ENCODE results near the gene MOBP.

The MOBP gene

DNA sequence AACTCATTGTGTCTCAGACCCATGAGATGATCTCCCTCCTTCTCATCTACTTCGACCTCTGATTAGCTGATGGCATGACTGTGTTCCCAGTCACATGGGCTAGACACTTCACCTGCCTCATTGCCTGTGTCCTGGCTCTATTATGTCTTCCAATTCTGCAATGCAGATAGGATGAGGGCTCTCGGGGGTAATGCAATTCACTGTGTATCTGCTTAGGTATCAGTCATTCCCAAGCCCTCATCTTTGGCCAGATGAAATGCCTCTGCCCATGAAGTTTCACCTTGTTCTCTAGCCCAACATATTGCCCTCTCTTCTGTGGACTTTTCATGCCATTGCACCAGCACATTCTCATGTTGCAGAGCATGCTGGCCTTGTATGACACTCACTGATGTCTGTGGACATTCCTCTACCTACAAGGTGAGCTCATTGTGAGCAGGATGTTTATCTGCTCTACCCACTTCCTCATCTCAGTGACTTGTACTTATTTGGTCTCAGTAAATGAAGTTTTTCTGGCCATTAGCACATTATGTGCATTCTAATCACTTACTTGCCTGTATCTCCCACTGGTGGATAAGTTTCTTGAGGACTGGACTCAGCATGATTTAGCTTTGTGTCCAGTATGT is 32.3 kb downstream of the MOBP start:
- DNase-seq (ENCODE audit: low read depth) = no peak

DNA sequence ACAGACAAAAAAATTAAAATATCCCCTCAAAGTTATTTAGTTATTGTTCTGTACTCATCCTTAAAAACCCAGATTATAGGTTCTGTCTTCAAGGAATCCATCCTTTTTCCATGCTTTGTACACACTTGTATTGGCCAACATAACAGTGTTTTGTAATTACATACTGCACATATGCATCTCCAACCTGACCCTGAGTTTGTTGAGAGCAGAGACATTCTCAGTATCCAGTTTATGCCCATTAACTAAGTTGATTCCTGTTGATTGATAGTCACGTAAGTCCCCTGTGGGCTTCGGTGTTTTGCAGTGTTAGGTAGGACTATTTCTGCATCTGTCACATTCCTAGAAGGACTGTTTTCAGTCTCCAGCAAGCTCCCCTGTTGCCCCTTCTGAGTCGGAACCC is 33.6 kb downstream of the MOBP start:
- DNase-seq (ENCODE audit: low read depth) = no peak

DNA sequence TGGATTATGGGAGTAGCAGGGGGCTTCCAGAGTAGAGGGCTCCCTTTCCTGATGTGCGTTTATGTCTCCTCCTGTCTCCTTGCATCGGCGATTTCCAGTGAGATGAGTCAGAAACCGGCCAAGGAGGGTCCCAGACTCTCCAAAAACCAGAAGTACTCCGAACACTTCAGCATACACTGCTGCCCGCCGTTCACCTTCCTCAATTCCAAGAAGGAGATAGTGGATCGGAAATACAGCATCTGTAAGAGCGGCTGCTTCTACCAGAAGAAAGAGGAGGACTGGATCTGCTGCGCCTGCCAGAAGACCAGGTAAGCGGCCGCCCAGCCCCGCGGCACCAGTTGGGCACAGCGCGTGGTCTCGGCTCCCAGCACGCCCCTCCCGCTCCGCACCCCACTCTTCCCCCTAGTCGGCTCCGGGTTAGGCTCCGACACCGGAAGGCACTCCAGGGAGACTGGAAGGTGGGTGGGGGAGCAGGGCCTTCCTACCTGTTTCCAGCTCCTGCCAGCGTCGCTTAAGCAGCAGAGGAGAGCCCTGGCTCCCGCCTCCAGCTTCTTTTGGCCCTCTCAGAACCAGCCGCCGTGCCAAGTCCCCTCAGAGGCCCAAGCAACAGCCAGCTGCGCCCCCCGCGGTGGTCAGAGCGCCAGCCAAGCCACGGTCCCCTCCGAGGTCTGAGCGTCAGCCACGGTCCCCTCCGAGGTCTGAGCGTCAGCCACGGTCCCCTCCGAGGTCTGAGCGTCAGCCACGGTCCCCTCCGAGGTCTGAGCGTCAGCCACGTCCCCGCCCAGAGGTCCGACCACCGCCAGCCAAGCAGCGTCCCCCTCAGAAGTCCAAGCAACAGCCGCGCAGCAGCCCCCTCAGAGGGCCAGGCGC is 34.7 kb downstream of the MOBP start:
- DNase-seq (ENCODE audit: low read depth) = no peak

DNA sequence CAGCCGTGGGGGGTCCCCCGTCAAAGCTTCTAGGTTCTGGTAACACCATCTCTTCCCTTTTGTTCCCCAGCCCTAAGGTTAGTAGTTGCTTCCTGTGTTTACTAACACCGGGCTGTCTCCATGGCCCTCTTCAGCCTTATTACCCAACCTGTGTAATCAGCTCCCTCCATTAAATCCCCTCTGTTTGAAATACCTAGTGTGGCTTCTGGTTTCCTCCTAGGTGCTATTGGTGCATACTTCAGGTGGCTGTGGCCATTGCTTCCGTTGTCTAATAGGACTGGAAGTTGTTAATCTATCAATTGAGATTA is 35.3 kb downstream of the MOBP start:
- DNase-seq (ENCODE audit: low read depth) = no peak

DNA sequence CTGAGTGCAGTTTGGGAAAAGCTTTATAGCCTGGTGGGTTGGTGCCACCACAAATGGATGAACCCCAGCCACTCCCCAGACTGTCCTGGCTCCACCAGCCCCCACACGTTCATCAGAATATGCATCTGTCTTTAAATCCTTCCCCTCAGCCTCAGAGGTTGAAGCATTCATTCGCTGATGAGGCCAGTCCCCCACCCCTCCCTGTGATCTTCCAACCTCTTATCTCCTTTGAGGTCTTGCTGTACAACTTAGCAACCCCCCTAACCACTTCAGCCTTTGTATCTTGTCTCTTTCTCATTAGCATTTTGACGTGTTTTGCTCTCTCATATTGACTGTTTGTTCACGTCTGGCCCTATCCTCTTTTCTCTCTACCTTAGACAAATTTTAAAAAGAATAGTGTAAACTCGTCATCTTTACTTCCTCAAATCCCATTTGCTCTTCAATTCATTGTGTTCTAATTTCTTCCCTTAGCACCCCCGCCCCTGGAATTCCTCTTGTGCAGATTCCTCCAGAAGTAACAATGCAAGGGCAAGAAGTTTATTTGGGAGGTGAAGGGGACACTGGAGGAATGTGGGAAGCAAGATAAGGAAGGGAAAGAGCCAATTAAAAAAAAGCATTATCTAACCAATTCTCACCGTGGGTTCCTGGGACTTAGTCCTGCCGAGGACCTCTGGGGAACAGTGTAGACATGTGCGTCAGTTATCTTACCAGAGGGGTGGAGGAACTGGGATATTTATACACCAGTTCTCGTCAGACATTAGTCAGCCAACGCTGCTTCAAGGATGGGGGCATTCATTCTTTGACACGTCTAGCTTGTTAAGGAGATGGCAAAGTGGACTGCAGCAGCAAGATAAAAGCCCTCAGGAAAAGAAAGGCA is 38.6 kb downstream of the MOBP start:
- DNase-seq (ENCODE audit: low read depth) = no peak

DNA sequence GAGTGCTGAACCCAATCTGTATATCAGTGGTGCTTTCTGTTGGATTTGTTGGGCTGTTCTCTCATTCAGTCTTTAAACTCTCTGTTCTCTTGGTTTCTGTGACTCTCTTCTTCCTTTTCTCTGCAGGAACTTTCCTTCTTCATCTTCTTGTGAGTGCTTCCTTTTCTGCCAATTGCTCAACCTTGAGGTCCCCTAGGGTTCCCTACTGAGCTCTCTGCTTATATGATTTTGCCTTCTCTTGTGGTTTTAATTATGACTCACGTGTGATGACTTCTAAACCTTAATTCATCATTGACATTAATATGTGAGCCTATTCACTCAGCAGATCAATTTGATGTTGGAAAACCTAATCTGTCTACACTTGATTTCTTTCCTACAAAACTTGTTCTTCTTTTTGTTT is 39.4 kb downstream of the MOBP start:
- no peak for DNase-seq (ENCODE audit: low read depth)

DNA sequence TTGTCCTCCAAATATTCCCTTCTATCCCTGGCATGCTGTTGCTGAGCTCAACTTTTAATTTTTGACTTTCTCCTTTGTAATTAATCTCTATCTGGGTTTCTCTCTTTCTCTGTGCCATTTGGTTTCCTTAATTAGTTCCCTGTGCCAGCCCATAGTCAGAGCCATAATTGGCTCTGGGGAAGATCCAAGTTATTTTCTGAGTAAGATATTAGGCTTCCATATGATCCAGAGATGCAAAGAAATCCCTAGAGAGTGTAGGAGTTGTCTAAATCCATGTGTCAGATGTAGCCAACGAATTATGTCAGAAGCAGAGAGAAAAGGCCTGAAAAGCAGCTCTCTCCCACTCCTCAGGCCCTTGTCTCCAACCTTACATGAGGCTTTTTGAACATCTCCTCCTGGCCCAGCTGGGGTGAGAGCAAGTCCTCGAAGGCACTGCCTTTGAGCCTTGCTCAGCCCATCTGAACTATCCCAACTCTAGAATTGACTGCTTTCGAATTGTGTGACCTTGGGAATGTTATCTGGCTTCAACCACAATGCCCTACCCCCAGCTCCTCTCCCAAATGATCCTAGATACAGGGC is 46.4 kb downstream of the MOBP start:
- DNase-seq (ENCODE audit: low read depth) = no peak

DNA sequence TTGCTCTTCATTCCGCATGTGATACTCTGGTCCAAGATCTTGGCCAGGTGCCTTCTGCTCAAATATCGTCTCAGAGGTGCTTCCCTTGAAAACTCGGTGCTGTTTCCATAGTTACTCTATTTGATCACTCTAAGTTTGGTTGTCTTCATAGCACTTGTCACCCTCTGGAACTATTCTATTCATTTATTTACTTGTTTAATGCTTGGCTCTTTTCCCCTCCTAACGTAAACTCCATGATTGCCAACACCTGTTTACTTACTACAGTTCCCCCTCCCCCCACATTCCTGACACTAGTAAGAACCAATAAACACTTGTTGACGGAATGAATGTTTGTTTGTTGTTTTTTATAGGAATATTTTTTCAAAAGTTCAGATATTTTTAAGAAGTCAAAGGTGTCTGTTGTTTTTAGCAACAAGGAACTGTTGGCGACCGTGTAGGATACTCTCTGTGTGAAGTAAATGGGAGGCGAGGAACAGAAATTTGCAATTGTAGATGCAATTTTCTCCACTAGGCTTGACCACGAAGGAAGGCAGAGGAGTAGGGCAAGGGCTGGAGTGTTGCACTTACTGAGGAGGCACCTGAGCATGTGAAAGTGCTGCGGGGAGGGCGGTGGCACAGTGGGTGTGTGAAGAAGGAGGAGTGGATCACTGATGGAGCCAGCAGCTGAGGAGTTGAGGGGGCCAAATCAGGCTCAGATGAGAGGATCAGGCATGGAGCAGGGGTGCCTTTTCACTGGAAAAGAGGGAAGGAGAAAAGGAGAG is 48.4 kb downstream of the MOBP start:
- DNase-seq (ENCODE audit: low read depth) = no peak

DNA sequence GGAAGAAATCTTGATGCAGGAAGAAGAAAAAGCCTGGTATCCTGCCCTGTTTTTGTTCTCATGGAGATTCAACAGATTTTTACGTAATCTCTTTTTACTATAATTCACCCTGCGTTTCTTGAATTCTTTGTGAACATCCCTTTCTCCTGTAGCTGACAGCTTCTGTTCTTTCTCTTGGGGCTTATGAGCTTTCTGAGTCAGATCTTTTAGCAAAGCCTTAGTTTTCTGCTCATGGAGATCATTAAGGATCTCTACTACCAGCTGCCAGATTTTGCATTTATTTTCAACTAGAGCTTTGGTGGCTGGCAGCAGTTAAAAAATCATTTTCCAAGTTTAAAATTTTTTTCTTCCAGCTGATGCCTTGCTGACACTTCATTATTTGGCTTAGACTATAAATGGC is 51.6 kb downstream of the MOBP start:
- no peak for DNase-seq (ENCODE audit: low read depth)

DNA sequence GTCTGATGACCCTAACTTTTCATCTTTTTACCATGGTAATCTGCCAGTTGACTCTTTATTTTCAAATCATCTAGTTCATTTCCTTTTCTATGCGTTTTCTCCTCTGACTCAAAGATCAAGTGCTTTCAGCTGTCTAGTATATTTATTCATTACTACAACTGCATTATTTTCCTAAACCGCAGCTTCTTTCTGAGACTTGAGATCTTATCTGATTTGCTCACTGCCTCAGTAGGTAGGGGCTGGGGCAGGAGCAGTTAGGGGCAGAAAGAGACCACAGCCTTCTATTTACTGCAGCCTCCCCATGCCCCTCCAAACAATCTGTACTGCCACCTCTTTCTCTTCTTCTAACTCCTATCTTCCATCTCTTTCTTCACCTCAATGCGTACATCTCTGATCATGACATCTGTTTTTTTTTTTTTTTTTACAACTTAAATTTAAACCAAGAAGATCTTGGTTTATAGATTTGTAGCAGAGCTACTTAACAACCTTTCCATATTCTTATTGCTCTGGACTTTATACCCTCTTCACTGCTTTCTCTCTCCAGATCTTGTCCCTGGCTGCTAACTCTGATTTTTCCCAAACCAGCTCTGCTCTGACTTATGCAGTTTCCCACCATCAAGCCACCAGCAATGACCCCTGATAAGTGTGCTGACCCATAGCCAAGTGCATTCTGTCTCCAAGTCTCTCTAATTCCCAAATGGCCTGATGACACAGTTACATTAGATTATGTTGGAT is 52.2 kb downstream of the MOBP start:
- DNase-seq (ENCODE audit: low read depth) = no peak

DNA sequence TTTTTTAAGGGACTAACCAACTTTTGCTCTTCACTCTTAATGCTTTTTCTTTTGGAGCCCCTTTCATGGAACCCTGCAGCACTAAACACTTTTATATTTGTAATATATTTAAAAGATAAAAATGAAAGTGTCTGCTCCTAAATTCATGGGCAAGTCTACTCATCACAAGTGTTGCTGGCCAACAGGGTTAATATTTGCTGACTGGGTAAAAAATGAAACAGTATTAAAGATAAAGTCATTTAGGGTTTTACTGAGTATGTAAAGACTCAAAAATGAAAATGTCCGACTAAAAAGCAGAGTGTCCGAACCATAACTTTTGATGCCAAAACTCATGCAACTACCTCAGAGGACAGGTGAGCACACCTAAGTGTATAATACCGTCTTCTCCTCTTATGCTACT is 54.0 kb downstream of the MOBP start:
- DNase-seq (ENCODE audit: low read depth) = no peak

DNA sequence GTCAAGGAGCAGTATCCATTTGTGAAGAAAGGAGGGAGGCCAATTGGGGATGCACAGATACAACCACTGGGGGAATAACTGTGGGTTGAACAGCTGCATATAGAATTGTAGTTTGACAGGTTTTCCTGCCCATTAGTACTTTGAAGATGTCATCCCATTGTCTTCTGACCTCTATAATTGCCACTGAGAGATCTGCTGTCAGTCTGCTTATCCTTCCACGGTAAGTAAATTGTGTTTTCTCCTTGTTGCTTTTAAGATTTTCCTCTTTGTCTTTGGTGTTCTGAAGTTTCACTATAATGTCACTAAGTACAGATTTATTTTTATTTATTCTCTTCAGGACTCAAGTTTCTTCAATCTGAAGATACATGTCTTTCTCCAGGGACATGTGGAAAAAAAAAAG is 56.6 kb downstream of the MOBP start:
- no peak for DNase-seq (ENCODE audit: low read depth)

DNA sequence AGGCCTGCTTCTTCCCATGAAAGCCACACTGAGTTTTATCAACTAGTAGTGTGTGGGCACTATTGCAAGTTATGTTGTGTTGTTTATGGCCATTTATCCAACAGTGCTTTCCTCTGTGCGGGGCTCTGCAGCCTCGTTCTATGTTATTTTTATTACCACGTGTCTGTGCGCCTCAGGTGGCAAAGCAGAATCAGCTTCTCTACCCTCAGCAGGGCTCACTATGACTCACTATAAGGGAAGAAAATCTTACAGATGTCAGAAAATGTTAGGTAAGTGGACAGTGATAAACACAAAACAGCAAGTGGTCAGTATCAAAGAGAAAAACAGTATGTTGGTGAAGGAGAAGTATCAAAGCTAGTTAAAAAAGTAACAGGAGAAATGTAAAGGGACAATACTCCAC is 61.4 kb downstream of the MOBP start:
- no peak for DNase-seq (ENCODE audit: low read depth)

DNA sequence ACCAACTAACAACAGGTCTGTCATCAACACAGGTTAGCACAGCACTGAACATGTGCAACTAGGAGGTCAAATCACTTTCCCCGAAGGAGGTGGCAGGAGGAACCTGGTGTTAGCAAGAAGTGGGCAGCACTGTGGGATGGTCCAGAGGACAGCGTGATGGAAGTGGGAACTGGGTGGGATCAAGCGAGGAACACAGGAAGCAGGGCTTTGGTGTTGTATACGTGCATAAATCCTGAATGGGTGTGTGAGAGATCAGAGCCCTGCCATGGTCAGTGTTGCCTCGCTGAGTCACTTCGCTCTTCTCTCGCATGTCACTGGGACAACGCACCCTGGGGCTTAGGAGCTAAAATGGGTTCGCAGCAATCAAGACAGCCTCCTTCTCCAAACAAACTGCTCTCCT is 62.1 kb downstream of the MOBP start:
- no peak for DNase-seq (ENCODE audit: low read depth)

DNA sequence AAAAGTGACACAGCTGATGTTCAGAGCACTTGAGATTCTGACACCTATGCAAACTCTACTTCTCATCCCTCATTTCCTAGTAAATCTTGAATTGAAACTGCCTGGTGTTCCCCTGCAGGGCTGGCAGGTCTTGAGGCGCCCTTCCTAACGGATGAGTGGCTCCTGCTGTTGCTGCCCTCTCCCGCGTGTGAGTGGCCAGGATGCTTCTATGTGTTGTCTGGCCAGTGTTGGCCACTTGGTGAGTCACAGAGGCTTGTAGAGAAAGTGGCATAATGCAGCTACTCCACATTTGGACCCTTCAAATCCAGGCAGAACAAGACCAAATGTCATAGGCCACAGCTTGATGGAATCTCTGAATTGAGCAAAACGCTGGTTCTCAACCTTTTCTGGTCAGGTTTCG is 63.6 kb downstream of the MOBP start:
- no peak for DNase-seq (ENCODE audit: low read depth)

DNA sequence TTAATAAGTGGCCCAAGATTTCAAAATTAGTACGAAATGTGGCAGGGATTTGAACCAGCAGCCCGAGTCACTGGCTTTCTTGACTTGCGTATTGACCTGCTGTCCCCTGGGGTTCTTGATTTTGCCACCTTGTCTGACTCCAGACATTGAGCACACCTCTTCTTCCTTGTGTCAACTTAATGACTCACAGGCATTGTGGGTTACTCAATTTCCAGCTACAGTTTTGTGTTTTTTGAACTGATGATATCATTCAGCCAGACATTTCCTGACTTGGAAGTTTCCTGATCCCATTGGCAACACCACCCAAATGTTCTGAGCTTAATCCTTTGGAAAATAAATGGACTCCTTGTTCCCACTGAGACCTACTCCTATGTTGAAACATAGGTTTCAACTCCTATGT is 64.2 kb downstream of the MOBP start:
- DNase-seq (ENCODE audit: low read depth) = no peak

DNA sequence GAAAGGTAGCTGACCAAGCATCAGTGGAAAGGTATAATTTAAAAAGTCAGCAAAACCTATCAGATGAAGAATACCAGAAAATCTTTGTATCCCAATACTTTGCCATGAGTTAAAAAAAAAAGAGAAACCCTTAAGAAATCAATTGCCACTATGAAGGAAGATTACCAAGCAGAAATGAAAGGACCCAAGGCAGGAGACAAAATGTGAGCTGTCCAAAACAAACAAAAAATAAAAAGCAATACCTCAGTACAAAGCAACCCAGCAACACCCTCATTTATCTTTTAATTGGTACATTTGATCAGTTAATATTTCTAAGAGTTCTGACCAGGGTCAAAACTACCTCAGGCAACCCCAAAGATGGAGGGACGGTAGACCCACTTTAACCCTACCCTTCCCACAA is 65.3 kb downstream of the MOBP start:
- no peak for DNase-seq (ENCODE audit: low read depth)

DNA sequence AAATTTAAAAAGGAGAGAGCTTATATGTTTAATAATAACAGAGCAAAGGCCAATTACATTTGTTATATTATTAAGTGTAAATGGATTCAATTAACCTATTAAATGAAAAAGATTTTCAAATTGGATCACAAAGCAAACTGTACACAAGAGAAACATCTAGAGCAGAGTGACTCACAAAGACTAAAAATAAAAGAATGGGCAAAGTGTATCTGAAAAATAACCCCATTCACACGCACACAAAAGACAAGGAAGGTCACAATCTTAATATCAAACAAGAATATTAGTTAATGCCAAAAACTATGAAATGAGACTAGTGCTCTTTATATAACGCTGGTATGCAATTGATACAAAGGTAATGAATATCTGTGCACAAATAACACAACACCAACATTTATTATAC is 65.7 kb downstream of the MOBP start:
- no peak for DNase-seq (ENCODE audit: low read depth)

DNA sequence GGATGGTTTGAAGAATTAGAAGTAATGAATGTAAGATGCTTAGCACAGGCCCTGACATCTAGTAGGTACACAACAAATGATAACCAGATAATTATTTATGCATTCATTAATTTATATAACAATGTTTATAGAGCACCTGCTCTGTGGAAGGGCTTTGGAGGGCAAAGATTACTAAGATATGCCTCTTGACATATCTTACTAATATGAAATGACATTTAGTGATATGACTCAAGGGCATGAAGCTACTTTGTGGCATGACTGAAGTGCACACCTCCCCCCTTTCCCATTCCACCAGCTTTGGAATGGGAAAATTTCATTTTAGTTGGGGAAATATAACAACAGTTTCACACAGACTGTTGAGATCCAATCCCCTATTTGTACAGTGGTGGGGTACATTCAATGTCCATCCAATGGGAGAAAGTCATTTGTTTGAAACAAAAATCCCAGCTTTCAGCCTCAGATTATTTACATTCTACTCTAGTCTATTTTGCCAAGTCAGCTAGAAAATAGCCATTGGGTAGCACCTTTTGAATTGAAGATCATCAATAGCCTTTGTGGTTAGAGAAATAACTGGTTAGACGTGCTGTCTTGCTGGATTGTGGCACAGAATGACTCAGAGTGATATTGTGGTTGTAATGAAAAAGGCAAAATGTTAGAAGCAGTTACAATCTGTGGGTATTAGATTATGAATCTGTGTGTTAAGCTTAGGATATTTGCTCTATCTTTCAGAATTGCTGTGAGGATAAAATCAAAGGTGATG is 72.9 kb downstream of the MOBP start:
- DNase-seq (ENCODE audit: low read depth) = no peak

DNA sequence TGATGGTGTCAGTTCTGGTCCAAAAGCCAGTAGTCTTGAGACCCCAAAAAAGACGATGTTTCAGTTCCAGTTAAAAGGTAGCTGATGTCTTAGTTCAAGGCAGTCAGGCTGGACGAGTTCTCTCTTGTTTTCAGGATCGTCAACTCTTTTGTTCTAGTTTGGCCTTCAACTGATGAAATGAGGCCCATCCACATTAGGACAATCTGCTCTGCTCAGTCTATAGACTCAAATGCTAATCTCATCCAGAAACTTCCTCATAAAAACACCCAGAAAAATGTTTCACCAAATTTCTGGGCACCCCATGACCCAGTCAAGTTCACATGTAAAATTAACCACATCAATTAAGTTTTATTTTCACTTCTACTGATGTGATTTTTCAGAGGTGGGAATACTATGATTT is 74.0 kb downstream of the MOBP start:
- DNase-seq (ENCODE audit: low read depth) = no peak

DNA sequence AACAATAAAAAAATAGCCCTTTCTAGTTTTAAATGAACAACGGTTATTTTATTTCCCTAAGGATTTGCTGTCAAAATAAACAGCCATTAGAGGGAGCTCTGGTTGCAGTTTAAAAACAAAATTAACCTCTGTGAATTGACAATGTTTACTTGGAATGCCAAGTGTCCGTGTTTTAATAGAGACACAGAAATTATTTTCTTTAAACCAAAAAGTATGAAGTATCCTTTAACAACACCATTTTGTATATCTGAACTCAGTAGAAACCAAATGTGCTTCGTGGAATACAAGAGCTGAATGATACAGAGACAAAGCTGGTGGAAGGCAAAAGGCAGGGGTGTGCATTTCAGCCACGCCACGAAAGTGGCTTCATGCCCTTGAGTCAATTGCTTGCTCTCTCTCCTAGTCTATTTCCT is 74.4 kb downstream of the MOBP start:
- no peak for DNase-seq (ENCODE audit: low read depth)

Data from stimulated activated CD4-positive, alpha-beta T cell treated with anti-CD3 and anti-CD28 coated beads, Interleukin-2, amount 100 ng/mL, for 4 hours (primary cell).